ENCODE measurements around the gene CEPT1. TPM values are rescaled to one million over a fixed set of nuclear protein-coding genes. Genes with fewer than 3 reads are reported as not detected.
A peak's percentile ranks its signal among the peaks of the same experiment; 100 is the strongest.

CEPT1 gene
- total RNA-seq, 2 experiments from 2014 or later, result 36.0 to 38.6 TPM

DNA sequence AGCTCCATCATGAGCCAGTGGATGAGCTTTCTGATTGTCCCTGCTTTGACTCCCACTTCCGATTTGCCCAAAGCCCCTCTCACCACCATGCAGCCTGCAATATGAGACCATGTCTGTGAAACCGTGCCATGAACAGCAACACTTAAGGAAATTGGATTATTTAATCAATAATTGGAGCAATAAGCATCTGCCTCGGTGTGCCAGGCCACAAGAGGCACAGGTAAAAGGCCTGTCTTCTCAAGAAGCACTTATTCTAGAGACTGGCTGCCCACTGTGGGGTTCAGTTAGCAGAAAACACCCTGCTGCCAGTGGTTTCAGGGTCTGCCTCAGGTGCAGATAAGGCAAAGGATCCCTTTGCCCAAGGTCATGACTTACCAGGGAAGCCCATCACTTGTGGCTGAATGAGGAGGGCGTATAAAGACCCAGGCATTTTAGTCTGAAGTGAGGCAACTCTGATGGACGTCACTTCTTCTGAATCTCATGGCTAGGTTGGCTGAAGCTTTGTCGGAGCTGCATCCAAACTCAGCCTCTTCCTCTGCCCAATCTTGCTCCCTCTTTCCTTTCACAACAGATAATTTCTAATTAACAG lies 80.4 kb downstream of the CEPT1 start:
- Mint-ChIP-seq H3K27ac (peak overlapping the region; percentile 93), H3K27me3 (no peaks in the 10 kb centered on the region), H3K36me3 (ENCODE audit: low read depth) (peaks cover 5% of the 10 kb centered on the region), H3K9me3 (peaks cover 8% of the 10 kb centered on the region), H3K4me1 (ENCODE audit: low read depth) (peaks cover 90% of the 10 kb centered on the region), H3K4me3 (peak overlapping the region; percentile 48)
- ChIA-PET CTCF (interaction anchor here (0.8 to 10.3 kb wide), 10 partner anchors 11 to 288 kb away, joined by 3 to 150 read pairs (median 4); partner anchors contain the start of gene DENND2D), POLR2A (interaction anchor here (0.6 to 10.3 kb wide), 8 partner anchors 10 to 345 kb away, joined by 3 to 245 read pairs (median 6); partner anchors contain the start of genes CEPT1, DENND2D, DRAM2 and WDR77)
- DNase-seq, result no peak
- intact Hi-C loops (cut with micrococcal nuclease), result no loop called here
- TF ChIP-seq, protein P1, sequence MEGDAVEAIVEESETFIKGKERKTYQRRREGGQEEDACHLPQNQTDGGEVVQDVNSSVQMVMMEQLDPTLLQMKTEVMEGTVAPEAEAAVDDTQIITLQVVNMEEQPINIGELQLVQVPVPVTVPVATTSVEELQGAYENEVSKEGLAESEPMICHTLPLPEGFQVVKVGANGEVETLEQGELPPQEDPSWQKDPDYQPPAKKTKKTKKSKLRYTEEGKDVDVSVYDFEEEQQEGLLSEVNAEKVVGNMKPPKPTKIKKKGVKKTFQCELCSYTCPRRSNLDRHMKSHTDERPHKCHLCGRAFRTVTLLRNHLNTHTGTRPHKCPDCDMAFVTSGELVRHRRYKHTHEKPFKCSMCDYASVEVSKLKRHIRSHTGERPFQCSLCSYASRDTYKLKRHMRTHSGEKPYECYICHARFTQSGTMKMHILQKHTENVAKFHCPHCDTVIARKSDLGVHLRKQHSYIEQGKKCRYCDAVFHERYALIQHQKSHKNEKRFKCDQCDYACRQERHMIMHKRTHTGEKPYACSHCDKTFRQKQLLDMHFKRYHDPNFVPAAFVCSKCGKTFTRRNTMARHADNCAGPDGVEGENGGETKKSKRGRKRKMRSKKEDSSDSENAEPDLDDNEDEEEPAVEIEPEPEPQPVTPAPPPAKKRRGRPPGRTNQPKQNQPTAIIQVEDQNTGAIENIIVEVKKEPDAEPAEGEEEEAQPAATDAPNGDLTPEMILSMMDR (IDR thresholded peaks at IDR 0.05), result no peak
- no peak for ATAC-seq

DNA sequence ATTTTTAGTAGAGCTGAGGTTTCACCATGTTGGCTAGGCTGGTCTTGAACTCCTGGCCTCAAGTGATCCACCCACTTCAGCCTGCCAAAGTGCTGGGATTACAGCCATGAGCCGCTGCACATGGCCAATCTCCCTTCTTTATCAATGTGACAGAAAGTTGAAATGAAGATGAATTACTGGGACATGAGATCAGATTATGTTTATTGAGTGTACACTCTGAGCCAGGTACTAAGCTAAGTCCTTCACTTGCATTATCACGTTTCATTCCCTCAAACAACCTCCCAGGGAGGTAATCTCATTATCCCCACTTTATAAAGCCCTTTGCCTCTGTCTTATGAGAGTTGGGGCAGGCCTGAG lies 81.2 kb downstream of the CEPT1 start:
- ChIA-PET POLR2A (interaction anchor here (0.6 to 10.3 kb wide), 10 partner anchors 12 to 346 kb away, joined by 3 to 245 read pairs (median 5); partner anchors contain the start of genes CEPT1, DENND2D and DRAM2), CTCF (interaction anchor here (0.6 to 10.3 kb wide), 13 partner anchors 14 to 287 kb away, joined by 3 to 150 read pairs (median 3); partner anchors contain the start of genes CEPT1, DENND2D and DRAM2)
- Mint-ChIP-seq H3K4me1 (ENCODE audit: low read depth) (peaks cover 89% of the 10 kb centered on the region), H3K27ac (peak overlapping the region; percentile 93), H3K27me3 (no peaks in the 10 kb centered on the region), H3K9me3 (peaks cover 8% of the 10 kb centered on the region), H3K36me3 (ENCODE audit: low read depth) (peaks cover 5% of the 10 kb centered on the region), H3K4me3 (peak overlapping the region; percentile 64)
- intact Hi-C loops (cut with micrococcal nuclease), result no loop called here
- DNase-seq (no peak), ATAC-seq (no peak)
- TF ChIP-seq, protein P1 (IDR thresholded peaks at IDR 0.05), result no peak

DNA sequence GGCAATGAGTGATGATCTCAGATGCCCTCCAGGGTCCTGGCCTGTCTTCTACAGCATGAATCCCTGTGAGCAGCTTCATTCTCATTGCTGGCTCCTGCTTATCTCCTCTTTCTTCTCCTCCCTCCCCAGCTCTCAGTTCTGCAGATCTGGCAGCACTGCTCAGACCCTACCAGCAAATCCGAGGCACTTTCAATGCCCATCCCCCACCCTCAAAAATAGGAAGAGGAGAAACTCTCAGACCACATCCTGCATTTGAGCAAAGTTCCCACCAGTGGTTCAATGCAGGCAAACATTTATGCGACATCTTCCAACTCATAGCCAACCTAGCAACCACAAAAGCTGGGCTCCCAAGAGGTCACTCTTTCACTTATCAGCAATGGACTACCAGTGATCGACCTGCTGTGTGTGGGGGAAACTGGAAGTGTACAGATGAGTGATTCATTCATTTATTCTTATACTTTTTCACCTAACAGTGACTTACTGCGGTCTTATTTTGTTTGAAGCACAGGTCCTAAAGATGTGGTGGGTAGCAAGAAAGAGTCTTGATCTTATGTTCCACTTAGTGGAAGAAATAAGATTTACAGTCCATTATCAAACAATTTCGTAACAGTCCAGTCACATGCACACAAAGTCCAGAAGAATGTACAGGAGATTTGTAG lies 81.7 kb downstream of the CEPT1 start:
- peak; percentile 89 for DNase-seq
- TF ChIP-seq, protein P1 (IDR thresholded peaks at IDR 0.05), result no peak
- H3K9me3 Mint-ChIP-seq, result peaks cover 8% of the 10 kb centered on the region
- intact Hi-C loops (cut with micrococcal nuclease), result loop anchor here (2.0 kb wide), 2 partner anchors 113 to 179 kb away; no protein-coding TSS in a partner anchor
- CTCF ChIA-PET, result interaction anchor here (0.6 to 10.3 kb wide), 14 partner anchors 15 to 286 kb away, joined by 3 to 150 read pairs (median 4); partner anchors contain the start of genes CEPT1, DENND2D and DRAM2
- H3K36me3 Mint-ChIP-seq (ENCODE audit: low read depth), result peaks cover 5% of the 10 kb centered on the region
- ATAC-seq, result peak; percentile 66
- POLR2A ChIA-PET, result interaction anchor here (0.8 to 10.3 kb wide), 8 partner anchors 13 to 347 kb away, joined by 3 to 245 read pairs (median 5); partner anchors contain the start of genes CEPT1, DENND2D and DRAM2
- H3K4me1 Mint-ChIP-seq (ENCODE audit: low read depth), result peaks cover 89% of the 10 kb centered on the region
- peak overlapping the region; percentile 64 for H3K4me3 Mint-ChIP-seq
- H3K27ac Mint-ChIP-seq, result peak overlapping the region; percentile 93
- no peaks in the 10 kb centered on the region for H3K27me3 Mint-ChIP-seq

DNA sequence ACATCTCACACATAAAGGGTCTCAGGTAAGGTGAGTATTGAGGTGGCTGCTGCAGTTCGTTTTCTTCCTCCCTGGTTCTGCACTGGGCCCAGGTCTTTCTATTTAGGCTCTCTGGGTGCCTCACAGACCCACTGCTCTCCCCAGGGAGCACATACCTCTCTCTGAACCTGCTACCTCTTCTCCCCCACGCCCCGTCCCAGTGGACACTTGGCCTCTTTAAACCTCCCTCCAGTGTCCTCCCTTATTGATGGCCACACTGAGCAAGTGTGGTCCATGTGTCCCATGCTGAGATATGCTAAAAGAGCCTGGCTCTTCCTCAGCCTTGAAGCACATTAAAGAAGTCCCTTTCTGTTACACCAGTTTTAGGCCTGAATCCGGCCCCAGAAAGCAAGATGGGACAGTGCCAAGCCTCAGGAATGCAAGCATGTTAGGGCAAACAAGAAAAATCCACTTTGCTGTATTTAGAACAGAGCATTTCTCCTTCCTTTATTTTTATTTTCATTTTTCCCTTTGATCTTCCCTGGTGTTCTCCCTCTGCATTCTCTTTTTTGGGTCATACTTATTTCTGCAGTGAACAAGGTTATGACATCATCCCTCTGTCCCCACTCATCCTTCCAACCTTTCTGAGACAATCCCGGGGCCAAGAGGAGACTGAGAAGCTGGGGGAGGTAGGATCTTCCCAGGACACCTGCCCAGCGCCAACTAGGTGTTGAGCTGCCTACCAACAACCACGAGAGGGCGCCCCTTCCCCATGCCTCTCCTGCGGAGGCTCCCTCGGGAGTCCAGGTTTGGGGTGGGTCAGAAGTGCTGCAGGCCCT lies 82.5 kb downstream of the CEPT1 start:
- H3K9me3 Mint-ChIP-seq, result peaks cover 8% of the 10 kb centered on the region
- H3K27ac Mint-ChIP-seq, result peak overlapping the region; percentile 93
- DNase-seq (peak; percentile 86), ATAC-seq (peak; percentile 12)
- intact Hi-C loops (cut with micrococcal nuclease), result loop anchor here (2.0 kb wide), 2 partner anchors 112 to 178 kb away; no protein-coding TSS in a partner anchor
- H3K4me3 Mint-ChIP-seq, result peak overlapping the region; percentile 64
- peaks cover 5% of the 10 kb centered on the region for H3K36me3 Mint-ChIP-seq (ENCODE audit: low read depth)
- peaks cover 89% of the 10 kb centered on the region for H3K4me1 Mint-ChIP-seq (ENCODE audit: low read depth)
- no peaks in the 10 kb centered on the region for H3K27me3 Mint-ChIP-seq
- POLR2A ChIA-PET, result interaction anchor here (0.9 to 10.3 kb wide), 9 partner anchors 10 to 225 kb away, joined by 3 to 245 read pairs (median 4); partner anchors contain the start of gene DENND2D
- CTCF ChIA-PET, result interaction anchor here (0.6 to 10.3 kb wide), 36 partner anchors 8 to 285 kb away, joined by 3 to 150 read pairs (median 4); partner anchors contain the start of gene DENND2D
- TF ChIP-seq, protein P1 (IDR thresholded peaks at IDR 0.05), result peak; percentile 95
